ENCODE measurements around the gene AKR1E2.
"Not testable (repeated sequence)": the region's sequence is repeated elsewhere in the genome, so short reads cannot be mapped to it uniquely, and the experiment has no call there.

Gene AKR1E2

DNA sequence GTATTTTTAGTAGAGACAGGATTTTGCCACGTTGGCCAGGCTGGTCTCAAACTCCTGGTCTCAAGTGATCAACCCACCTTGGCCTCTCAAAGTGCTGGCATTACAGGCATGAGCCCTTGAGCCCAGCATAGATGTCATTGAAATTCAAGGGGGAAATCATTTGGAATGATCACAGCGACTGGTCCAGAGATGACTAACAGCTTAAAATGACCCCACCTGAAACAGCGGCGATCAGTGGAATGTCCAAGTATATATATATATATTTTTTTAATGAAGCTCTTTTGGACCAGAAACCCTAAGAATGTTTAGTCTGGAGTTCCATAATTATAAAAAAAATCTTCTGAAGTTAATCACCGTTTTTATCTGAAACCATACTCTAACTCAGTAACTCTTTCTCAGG, 12.5 kb upstream of the AKR1E2 start:
- DNase-seq (ENCODE audit: low read depth), result no peak

DNA sequence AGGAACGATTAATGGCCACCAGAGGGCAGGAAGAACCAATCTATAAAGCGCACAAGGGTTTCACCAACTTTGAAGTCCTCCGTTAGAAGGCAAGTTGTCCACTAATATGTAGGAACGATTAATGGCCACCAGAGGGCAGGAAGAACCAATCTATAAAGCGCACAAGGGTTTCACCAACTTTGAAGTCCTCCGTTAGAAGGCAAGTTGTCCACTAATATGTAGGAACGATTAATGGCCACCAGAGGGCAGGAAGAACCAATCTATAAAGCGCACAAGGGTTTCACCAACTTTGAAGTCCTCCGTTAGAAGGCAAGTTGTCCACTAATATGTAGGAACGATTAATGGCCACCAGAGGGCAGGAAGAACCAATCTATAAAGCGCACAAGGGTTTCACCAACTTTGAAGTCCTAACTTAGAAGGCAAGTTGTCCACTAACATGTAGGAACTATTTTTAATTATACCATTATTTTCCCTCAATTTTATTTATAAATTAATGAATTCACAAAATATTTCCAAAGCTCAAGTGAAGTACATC, 10.3 kb upstream of the AKR1E2 start:
- DNase-seq (ENCODE audit: low read depth), result not testable (repeated sequence)

DNA sequence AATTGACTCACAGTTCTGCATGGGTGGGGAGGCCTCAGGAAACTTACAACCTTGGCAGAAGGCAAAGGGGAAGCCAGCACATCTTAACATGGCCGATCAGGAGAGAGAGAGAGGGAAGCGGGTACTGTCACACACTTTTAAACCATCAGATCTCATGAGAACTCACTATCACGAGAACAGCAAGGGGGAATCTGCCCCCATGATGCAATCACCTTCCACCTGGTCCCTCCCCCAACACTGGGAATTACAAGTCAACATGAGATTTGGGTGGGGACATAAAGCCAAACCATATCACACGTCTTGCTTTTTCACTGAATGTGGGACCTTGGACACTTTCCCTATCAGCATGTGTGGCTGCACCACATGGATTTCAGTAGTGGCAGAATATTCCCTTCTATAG, 9.0 kb upstream of the AKR1E2 start:
- DNase-seq (ENCODE audit: low read depth), result no peak

DNA sequence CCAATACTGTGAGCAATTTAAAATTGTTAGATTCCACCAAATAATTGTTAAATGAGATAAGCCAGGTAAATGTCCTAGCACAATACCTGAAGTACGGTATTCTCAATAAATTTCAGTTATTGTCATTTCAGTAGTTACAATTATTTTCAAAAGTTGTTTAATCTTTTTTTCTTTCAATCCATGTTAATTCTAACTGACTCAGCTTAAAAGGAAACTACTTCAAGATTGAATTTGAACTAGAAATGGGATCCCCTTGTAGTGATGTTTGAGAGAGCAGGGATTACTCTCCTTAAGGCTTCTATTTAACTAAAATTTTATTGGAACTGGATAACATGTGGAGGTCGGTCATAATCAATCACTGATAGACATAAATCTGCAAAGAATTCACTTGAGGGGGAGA, 6.9 kb upstream of the AKR1E2 start:
- DNase-seq (ENCODE audit: low read depth), result no peak

DNA sequence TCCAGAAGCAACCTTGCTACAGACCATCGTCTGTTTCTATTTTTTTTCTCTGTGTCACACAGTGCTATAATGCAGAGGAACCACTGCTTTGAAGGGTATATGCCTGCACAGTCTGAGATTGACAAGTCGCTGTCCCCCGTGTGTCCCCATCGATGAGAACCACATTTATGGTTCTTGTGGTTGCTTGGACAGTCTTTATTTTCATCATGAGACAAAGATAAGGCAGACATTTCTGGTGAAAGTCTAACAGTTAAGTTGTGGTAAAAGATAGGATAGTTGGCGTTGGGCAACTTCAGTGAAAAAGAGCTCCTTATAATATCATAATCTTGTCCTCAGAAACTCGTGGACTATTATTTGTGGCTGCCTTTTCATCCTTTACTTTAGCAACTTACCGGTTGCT, 6.3 kb upstream of the AKR1E2 start:
- DNase-seq (ENCODE audit: low read depth), result no peak

DNA sequence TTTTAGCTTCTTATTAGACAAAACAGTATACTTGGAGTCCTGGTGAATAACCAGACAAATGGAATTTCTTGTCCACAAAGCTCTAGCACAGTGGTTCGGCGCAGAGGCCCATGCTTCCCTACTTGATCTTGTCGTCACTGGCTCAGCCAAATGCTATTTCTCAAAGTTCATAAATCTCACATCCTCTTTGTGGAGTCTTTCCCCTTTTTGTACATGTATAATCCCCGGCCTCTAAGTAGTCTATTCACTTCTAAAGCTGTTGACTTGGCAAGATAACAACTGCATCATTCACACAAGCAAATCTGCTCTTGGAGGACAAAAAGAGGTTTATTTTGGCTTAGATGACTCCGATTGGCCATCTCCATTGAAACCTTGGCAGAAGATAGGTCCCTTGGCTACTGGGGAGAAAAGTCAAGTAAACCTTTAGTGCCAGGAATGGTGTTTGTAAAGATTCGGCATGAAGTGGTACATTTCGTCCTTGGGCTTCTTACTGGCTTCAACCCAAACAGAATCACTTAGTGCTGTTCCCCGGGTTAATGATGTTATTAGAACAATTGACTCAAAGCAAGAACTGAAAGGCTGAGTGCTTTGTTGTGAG, 5.1 kb upstream of the AKR1E2 start:
- DNase-seq (ENCODE audit: low read depth), result no peak

DNA sequence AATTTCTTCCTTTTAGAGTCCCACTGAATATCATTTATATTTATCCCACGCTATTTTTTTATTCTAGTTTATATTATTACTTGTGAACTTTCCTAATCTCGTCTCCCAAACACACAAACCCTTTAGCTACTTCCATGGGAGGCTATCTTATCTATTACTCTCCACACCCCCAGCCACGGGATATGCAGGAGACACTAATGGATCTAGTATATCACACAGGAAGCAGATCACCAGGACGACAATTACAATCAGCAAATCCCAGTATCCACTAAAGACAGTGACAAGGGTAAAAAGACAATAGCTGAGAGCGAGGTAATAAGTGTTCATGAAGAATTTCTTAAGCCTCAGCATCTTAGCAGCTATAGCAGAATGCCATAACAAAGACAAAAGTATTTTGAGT, 3.8 kb upstream of the AKR1E2 start:
- DNase-seq (ENCODE audit: low read depth), result no peak

DNA sequence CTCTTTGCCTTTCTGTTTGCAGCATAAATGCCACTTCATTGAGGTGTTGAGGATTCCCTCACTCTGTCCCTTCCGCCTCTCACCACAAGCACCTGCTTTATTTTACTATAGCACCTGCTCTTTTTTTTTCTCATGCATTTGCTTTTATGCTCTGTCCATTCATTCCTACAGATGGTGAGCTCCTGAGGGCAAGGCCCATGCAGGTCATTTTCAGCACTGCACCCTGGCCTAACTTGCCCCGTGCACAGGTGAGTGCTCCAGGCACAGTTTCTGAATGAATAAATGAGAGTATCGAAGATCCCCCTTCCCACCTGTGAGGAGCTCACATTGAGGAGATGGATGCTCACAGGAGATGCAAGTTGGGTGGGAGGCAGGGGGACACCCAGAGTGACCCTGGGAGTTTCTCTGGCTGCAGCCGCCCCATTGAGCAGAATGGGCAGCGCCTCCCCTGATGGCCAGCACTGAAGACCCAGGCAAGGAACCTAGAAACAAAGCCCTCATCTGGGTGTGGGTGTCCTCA, 1.2 kb upstream of the AKR1E2 start:
- DNase-seq (ENCODE audit: low read depth), result no peak

DNA sequence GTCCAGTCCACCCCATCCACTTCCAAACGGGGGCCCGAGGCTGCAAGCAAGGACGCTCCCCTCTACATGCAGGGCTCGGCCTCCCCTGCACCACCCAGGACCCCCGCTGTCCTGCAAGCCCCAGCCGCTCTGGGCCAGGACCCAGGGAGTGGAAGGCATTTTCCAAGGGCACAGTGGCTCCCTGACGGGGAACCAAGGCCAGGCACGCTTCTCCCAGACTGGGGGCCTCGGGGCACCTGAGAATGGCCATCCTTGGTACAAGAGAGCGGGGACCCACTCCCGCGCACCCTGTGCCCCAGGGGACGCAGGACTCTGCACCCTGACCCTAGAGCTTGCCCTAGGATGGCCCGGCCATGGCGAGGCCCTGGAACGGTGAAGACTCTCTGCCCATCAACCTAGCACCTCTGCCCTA, 545 bp upstream of the AKR1E2 start:
- DNase-seq (ENCODE audit: low read depth), result no peak

DNA sequence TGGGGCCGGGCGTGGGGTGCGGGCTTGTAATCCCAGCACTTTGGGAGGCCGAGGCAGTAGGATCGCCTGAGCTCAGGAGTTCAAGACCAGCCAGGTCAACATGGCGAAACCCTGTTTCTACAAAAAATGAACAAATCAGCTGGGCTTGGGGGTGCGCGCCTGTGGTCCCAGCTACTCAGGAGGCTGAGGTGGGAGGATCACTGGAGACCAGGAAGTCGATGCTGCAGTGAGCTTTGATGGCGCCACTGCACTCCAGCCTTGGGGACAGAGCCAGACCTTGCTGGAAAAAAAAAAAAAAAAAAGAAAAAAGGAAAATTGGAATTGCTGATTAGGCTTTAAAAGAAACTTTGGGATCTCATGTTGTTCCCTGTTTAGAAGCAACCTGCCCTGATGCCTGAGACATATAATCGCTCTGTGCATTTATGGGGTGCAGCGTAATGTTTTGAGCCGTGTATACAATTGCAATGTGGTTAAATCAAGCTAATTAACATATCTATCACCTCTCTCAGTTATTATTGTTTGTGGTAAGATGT, 851 bp downstream of the AKR1E2 start:
- no peak for DNase-seq (ENCODE audit: low read depth)

DNA sequence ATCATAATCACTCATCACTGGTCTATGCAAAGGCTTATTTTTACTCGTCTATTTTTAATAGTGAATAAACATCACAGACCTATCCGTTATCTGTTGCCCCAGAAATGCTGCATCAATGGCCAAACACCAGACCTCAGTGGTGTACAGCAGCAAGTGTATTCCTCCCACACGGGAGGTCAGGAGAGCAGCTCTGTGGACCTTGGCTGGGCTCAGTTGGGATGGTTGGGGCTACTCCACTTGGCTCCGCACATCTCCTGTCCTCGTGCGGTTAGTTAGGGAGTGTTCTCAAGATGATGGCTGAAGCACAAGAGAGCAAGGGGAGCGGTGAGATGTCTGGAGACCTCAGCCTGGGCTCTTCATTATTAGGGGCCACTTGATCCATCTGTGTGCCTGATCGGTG, 2.0 kb downstream of the AKR1E2 start:
- DNase-seq (ENCODE audit: low read depth), result no peak

DNA sequence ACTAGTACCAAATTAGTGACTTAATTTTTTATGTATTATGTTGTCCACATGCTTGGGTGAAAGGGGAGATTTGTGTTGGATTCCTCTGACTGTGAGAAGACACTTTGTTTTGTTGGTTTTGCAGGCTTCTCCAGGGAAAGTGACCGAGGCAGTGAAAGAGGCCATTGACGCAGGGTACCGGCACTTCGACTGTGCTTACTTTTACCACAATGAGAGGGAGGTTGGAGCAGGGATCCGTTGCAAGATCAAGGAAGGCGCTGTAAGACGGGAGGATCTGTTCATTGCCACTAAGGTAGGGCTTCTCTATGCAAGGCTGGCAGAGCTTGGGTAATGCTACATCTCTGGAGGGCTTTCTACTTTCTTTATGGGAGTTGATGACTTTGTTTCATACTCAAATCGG, 4.5 kb downstream of the AKR1E2 start:
- no peak for DNase-seq (ENCODE audit: low read depth)

DNA sequence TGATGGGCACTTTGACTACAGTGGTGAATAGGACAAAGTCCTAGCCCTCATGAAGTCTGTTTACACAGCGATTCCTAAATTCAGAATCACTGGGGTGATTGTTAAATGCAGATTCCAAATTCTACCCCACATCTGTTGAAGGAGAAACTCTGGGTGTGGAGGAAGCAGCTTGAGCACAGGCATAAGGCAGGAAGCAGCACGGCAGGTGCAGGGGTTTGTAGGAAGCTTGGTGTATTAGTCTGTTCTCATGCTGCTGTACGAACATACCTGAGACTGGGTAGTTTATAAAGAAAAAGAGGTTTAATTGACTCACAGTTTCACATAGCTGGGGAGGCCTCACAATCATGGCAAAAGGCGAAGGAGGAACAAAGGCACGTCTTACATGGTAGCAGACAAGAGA, 5.1 kb downstream of the AKR1E2 start:
- DNase-seq (ENCODE audit: low read depth), result no peak

DNA sequence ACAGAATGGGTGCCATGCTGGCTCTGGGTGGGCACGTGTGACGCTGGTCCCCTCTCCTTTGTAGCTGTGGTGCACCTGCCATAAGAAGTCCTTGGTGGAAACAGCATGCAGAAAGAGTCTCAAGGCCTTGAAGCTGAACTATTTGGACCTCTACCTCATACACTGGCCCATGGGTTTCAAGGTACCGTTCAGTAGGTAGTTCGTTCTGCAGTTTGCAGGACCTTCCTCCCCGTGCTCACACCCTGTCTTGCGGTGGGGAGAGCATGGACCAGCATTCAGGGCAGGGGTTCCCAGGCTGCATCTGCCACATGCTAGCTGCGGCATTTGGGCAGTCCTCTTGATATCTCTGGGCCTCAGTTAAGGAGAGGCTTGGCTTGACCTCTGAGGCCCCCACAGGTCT, 7.3 kb downstream of the AKR1E2 start:
- no peak for DNase-seq (ENCODE audit: low read depth)

DNA sequence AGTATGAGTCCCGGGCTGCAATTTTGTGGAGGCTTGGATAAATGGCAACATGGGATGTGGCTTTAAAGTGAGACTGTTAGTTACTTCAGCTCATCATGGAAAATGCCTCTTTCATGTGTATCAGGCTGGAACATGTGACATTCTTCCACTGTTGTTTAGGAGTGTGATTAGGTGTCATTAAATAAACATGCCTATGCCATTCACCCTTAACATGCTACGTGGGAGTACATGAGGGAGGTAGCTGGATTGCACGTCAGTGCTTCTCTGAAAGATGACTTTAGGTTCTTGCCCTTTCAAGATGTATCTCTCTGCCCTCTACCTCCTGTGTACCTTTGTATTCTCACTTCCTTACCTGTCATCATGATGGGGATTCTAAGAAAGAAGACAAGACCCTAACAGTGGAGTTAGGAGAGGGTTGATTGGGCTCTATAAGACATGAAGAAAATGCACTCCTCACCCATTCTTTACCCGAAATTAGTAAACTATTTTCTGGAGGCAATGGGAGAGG, 8.9 kb downstream of the AKR1E2 start:
- DNase-seq (ENCODE audit: low read depth), result no peak

DNA sequence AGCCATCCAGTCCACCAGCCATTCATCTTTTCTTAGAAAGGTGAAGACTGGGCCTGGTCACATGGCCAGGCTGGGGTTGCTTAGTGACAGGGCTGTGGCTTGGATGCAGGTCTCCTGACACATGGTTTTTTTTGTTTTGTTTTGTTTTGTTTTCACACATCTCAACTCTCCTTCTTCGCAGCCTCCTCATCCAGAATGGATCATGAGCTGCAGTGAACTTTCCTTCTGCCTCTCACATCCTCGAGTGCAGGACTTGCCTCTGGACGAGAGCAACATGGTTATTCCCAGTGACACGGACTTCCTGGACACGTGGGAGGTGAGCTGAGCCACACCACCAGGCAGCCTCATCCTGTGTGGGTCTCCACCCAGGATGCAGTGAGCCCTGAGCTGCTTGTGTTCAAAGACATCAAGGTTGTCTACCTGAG, 9.5 kb downstream of the AKR1E2 start:
- DNase-seq (ENCODE audit: low read depth), result no peak

DNA sequence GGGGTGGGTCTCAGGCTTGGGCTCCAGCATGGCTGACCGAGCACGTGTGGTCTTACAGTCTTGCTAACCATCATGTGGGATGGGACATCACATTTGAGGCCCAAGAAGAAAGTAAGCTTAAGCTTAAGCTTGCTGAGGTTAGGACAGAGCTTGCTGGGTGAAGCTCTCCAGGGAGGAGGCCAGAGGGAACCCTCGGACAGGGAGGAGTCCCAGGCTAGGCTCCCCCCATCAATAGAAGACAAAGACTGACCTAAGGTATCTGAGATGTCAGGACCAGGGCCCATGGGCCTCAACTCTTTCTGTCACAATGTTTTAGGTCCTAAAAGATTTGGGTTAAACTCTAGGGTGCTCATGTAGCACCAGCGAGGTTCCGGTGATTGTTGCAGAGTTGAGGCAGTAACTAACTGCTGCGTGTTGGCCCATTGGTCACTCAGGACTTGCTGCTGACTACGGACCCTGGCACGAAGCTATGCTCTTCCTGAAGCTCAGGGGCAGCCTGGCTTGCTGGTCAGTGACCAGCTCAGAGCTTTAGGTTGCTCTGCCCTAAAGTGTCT, 10.5 kb downstream of the AKR1E2 start:
- no peak for DNase-seq (ENCODE audit: low read depth)

DNA sequence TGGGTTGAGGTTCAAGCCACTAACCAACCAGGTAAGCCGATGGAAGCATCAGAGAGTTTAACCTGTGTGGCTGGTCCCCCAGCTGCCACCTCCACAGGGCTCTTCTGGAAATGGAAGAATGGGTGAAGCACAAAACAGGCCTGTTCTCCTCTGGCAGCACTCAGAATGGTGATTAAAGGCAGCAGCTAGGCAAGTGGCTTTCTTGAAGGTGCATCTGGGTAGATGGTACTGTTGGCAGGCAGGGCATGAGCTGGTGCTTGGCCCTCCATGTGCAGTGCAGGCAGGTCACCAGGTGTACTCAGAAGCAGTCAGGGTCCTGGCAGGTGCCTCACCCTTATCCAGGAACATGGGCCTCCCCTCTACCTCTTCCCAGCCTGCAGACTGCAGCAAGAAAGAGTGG, 11.5 kb downstream of the AKR1E2 start:
- no peak for DNase-seq (ENCODE audit: low read depth)

DNA sequence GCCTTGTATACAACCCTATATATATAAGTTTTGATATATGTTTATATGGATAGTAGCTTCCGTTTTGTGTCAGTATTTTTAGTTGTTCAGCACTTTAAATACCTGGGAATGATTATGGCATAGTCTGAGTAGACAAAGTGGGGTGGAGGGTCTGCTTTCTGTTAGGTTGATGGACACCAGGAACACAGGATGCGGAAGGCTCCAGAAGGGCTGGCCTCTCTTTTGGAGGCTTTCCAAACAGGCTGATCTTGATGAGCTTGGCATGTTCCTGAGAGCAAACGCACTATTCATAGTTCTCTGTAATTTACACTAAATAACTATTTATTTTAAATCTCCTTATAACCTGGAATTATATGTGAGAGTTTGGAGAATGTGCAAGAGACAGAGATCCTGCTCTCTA, 12.7 kb downstream of the AKR1E2 start:
- DNase-seq (ENCODE audit: low read depth), result no peak

DNA sequence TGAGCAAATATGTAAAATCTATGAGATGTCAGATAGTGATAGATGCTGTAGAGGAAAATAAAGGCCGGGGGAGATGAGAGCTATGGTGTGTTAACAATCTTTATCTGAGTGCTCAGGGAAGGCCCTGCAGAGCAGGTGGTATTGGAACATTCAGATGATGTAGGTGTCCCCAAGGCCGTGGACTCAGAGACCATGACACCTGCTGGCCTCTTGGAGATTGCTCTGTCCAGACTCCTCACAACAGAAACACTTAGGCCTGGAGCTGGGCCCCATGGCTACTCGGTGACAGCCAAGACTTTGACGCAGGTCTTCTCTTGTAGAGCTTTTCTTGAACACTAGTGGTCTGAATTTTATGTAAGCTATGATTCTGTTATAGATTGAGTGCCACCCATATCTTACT, 13.3 kb downstream of the AKR1E2 start:
- DNase-seq (ENCODE audit: low read depth), result no peak

DNA sequence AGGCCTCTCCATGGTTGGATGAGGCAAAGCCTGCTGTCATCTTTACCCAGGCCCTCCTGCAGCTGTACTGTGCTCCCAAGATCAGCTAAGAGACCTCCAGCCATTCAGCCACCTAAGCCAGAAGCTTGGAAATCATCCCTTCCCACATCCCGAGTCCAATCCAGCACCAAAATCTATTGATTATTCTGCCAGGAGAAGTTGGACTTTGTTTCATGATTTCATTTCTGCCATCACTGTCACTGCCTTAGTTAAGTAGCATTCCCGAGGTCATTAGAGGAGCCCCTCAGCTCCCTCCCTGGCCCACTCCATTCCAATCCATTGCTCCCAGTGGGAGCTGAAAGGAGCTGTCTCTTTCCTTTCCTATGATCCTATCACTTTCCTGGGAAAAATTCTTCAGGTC, 14.1 kb downstream of the AKR1E2 start:
- DNase-seq (ENCODE audit: low read depth), result no peak

DNA sequence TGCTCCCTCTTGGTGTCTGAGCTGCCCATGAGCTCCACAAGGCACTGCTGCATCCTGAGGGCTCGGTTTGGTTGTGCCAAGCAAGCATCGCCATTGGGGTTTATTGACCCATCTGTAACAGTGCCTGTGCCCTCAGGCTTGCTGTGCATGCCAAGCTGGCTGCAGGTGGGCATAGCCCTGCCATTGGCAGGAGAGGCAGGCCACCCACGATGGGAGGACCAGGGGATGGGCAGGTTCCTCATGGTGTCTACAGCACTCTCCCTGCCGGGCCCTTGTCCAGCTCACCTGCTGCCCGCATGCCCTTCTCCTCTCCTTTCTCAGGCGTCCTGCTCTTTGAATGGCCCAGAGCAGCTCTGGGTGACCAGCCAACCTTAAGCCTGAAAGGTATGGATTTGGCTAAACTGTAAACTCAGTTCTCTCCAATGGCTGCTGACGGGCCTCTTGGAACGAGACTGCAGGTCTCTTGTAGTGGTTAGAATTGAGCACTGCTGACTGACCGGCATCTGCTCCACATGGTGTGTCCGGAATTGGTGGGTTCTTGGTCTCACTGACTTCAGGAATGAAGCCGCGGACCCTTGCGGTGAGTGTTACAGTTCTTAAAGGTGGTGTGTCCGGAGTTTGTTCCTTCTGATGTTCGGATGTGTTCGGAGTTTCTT, 17.6 kb downstream of the AKR1E2 start:
- no peak for DNase-seq (ENCODE audit: low read depth)

DNA sequence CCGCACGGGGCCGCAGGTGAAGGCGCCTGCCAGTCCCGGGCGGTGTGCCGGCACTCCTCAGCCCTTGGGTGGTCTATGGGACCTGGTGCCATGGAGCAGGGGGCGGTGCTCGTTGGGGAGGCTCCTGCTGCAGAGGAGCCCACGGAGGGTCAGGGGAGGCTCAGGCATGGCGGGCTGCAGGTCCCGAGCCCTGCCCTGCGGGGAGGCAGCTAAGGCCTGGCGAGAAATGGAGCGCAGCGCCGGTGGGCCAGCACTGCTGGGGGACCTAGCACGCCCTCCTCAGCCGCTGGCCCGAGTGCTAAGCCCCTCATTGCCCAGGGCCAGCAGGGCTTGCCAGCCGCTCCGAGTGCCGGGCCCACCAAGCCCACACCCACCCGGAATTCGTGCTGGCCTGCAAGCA, 18.9 kb downstream of the AKR1E2 start:
- DNase-seq (ENCODE audit: low read depth), result no peak
